Hepatocyte (in vitro differentiated cells): ENCODE results near the gene PKP1.

ENCODE experiments used
- CTCF ChIP-seq: fragments of 200-600 bp; sonication (generic); IDR thresholded peaks from 2 replicates; pipeline ENCODE4 v1.5.1; 2016; ENCODE audit warnings: antibody characterized with exemption, mild to moderate bottlenecking; ENCODE audit not compliant: poor library complexity
- EZH2phosphoT487 ChIP-seq: fragments of 200-600 bp; sonication (generic); IDR thresholded peaks from one replicate; pipeline ENCODE4 v1.6.1; 2018; ENCODE audit warnings: antibody characterized with exemption, mild to moderate bottlenecking, low read depth, moderate library complexity; ENCODE audit not compliant: unreplicated experiment, severe bottlenecking

- TF ChIP-seq CTCF (no peak), EZH2phosphoT487 (no peak)
These were observed 30.3 kb upstream of the PKP1 start for GRCh38 chr1:201252944-201253371.
